K562 (cell line): Measurements from ENCODE around the gene TNFAIP3. TPM values are rescaled to one million over a fixed set of nuclear protein-coding genes. Genes with fewer than 3 reads are reported as not detected.
A peak's percentile ranks its signal among the peaks of the same experiment; 100 is the strongest.

Source experiments
- CHD7 ChIP-seq: fragments of 200-600 bp; sonication (generic); IDR thresholded peaks from one replicate; pipeline ENCODE4 v1.6.1; 2012; ENCODE audit warnings: mild to moderate bottlenecking, low read depth, low read length, inconsistent platforms
- CSDE1 ChIP-seq, 2 experiments: fragments of 450-650 bp; IDR thresholded peaks; 2 replicates each; pipeline ENCODE4 v1.6.1; 2016; ENCODE audit warnings: mild to moderate bottlenecking in 1 of 2
- DMBX1 ChIP-seq: fragments of 250-450 bp; sonication (Bioruptor Pico); IDR thresholded peaks from 2 replicates; pipeline ENCODE4 v1.8.0; 2022; ENCODE audit warnings: inconsistent platforms, mild to moderate bottlenecking, moderate library complexity, borderline replicate concordance
- ELK3 ChIP-seq: fragments of 450-650 bp; formaldehyde crosslinking; IDR thresholded peaks from 2 replicates; pipeline ENCODE4 v1.4.0; 2020; ENCODE audit warnings: mild to moderate bottlenecking
- EP300 ChIP-seq: IDR thresholded peaks from 2 replicates; pipeline ENCODE4 v1.6.1; 2012; ENCODE audit warnings: low read length, improper control_type of control experiment
- HDAC2 ChIP-seq: fragments of 450-650 bp; IDR thresholded peaks from 2 replicates; pipeline ENCODE4 v1.6.1; 2016; ENCODE audit warnings: mild to moderate bottlenecking
- NONO ChIP-seq, 2 experiments: fragments of 200-400 bp in 1 of 2; fragments of 450-650 bp in 1 of 2; formaldehyde crosslinking in 1 of 2; IDR thresholded peaks; 2 replicates each; pipeline ENCODE4 v1.6.1; 2017; ENCODE audit warnings: low read depth in 2 of 2, mild to moderate bottlenecking in 2 of 2, moderate library complexity in 2 of 2, low read length in 1 of 2
- RAD51 ChIP-seq: fragments of 450-650 bp; IDR thresholded peaks from 2 replicates; pipeline ENCODE4 v1.7.1; 2016; ENCODE audit warnings: low read depth, mild to moderate bottlenecking, borderline replicate concordance
- ZNF212 ChIP-seq: fragments of 450-650 bp; formaldehyde crosslinking; IDR thresholded peaks from 2 replicates; pipeline ENCODE4 v1.4.0; 2020; ENCODE audit warnings: mild to moderate bottlenecking
- ZNF239 ChIP-seq: fragments of 250-450 bp; sonication (Bioruptor Pico); IDR thresholded peaks from 2 replicates; pipeline ENCODE4 v1.4.0; 2020; ENCODE audit warnings: mild to moderate bottlenecking
- ZNF282 ChIP-seq: sonication (generic); formaldehyde crosslinking; IDR thresholded peaks from 2 replicates; pipeline ENCODE4 v1.8.1; 2023; ENCODE audit warnings: missing genetic modification reagents
- ZNF398 ChIP-seq: fragments of 250-450 bp; sonication (Bioruptor Pico); IDR thresholded peaks from 2 replicates; pipeline ENCODE4 v1.8.0; 2021; ENCODE audit warnings: moderate library complexity, mild to moderate bottlenecking, inconsistent platforms
- ZNF699 ChIP-seq: fragments of 250-450 bp; sonication (Bioruptor Pico); IDR thresholded peaks from 2 replicates; pipeline ENCODE4 v1.8.0; 2021; ENCODE audit warnings: mild to moderate bottlenecking, moderate library complexity; ENCODE audit not compliant: insufficient replicate concordance
- polyA plus RNA-seq, 8 experiments: library from polyadenylated mRNA; depleted of rRNA in 4 of 8; stranded (reverse) in 5 of 8; unstranded in 3 of 8; fragments of >200 nt; fragmentation: Nextera tagmentation in 2 of 8; fragmentation: Illumina TruSeq in 1 of 8; extraction: Ambion mirVana in 2 of 8; extraction: Trizol in 1 of 8; gene quantifications; 2 replicates each; pipeline versions ENCODE4 v1.2.1 to v1.2.3, GENCODE V29; 2011 to 2014; ENCODE audit warnings: inconsistent platforms in 1 of 8, missing spikeins in 1 of 8
- total RNA-seq, 7 experiments: library from RNA; depleted of rRNA in 6 of 7; stranded (reverse); fragments of >200 nt in 6 of 7; fragmentation: Illumina TruSeq in 2 of 7; extraction: Trizol in 2 of 7; gene quantifications; 2 replicates each; pipeline versions ENCODE4 v1.2.1 to v1.2.3, GENCODE V29; 2011 to 2021; ENCODE audit warnings: low replicate concordance in 1 of 7
- TF ChIP-seq, protein P1 (sequence below): sonication (generic); formaldehyde crosslinking; IDR thresholded peaks from 2 replicates; pipeline ENCODE4 v1.5.0; 2020; ENCODE audit warnings: missing genetic modification reagents

Gene TNFAIP3
- total and polyA plus RNA-seq, 9 of the 15 experiments (the other 6 are each of a cell fraction or from before 2014, with no cell fraction given): 0.79 to 17.0 (median 6.4) TPM

- TF ChIP-seq CHD7 (no peak), ZNF699 (CRISPR knock-in tag) (no peak), RAD51 (no peak), NONO (IDR thresholded peaks at IDR 0.05; ENCODE audit: low read depth in 2 of 2, low read length in 1 of 2) (peak in 1 of 2 experiments; percentile 35; a peak in 1 of 4 replicates), ZNF282 (CRISPR knock-in tag) (no peak), ZNF398 (CRISPR knock-in tag) (no peak), DMBX1 (CRISPR knock-in tag) (peak; percentile 97), ELK3 (CRISPR knock-in tag) (no peak), CSDE1 (IDR thresholded peaks at IDR 0.05) (no peak), EP300 (peak; percentile 87), ZNF239 (CRISPR knock-in tag) (peak; percentile 84), HDAC2 (peak; percentile 94), ZNF212 (no peak; the same call in 1 of the 2 replicates)
- TF ChIP-seq, protein P1, sequence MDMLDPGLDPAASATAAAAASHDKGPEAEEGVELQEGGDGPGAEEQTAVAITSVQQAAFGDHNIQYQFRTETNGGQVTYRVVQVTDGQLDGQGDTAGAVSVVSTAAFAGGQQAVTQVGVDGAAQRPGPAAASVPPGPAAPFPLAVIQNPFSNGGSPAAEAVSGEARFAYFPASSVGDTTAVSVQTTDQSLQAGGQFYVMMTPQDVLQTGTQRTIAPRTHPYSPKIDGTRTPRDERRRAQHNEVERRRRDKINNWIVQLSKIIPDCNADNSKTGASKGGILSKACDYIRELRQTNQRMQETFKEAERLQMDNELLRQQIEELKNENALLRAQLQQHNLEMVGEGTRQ (CRISPR knock-in tag): no peak
Observed at GRCh38 chr6:137910424-137910834, 43.4 kb downstream of the TNFAIP3 start (continued).
